Astrocyte (in vitro differentiated cells and primary cell): ENCODE measurements around the gene THOC6. TPM values are rescaled to one million over a fixed set of nuclear protein-coding genes. Genes with fewer than 3 reads are reported as not detected.

ENCODE experiments used
- DNase-seq: peaks from one replicate; pipeline ENCODE4 v3.0.0-alpha.2; 2010; ENCODE audit warnings: low read depth
- FAIRE-seq: peaks from 2 replicates; lab custom pipeline; 2011; peaks lifted over from hg19 to GRCh38; lab: Jason Lieb, UNC
- H2AFZ ChIP-seq: 2 replicates; pipeline ENCODE4 v1.6.0; 2012; ENCODE audit warnings: low read depth, low read length, inconsistent platforms
- H3K27ac ChIP-seq: 2 replicates; pipeline ENCODE4 v1.5.1; 2011; ENCODE audit warnings: low read depth, low read length, inconsistent platforms
- H3K27me3 ChIP-seq: 2 replicates; pipeline ENCODE4 v1.6.0; 2011; ENCODE audit warnings: low read length, inconsistent platforms; ENCODE audit not compliant: insufficient read depth
- H3K36me3 ChIP-seq: 2 replicates; pipeline ENCODE4 v1.5.1; 2011; ENCODE audit warnings: low read length, inconsistent platforms; ENCODE audit not compliant: insufficient read depth
- H3K4me1 ChIP-seq: 2 replicates; pipeline ENCODE4 v1.5.1; 2011; ENCODE audit warnings: low read length, inconsistent platforms; ENCODE audit not compliant: insufficient read depth
- H3K4me2 ChIP-seq: 2 replicates; pipeline ENCODE4 v1.6.0; 2012; ENCODE audit warnings: low read length, inconsistent platforms
- H3K4me3 ChIP-seq: 2 replicates; pipeline ENCODE4 v1.5.1; 2011; ENCODE audit warnings: low read depth, mild to moderate bottlenecking, low read length, inconsistent platforms; ENCODE audit not compliant: insufficient read depth
- H3K79me2 ChIP-seq: 2 replicates; pipeline ENCODE4 v1.6.0; 2012; ENCODE audit warnings: mild to moderate bottlenecking, low read length, inconsistent platforms; ENCODE audit not compliant: insufficient read depth
- H3K9ac ChIP-seq: 2 replicates; pipeline ENCODE4 v1.6.0; 2012; ENCODE audit warnings: mild to moderate bottlenecking, low read length, inconsistent platforms
- H3K9me3 ChIP-seq: 2 replicates; pipeline ENCODE4 v1.5.1; 2012; ENCODE audit warnings: low read depth, mild to moderate bottlenecking, low read length, inconsistent platforms; ENCODE audit not compliant: insufficient read depth
- H4K20me1 ChIP-seq: 2 replicates; pipeline ENCODE4 v1.6.0; 2012; ENCODE audit warnings: low read length, inconsistent platforms; ENCODE audit not compliant: insufficient read depth
- H3K27ac Mint-ChIP-seq: one replicate; pipeline ENCODE4 v1.8.0; 2021; ENCODE audit warnings: mild to moderate bottlenecking, mixed read lengths; ENCODE audit not compliant: unreplicated experiment
- H3K27me3 Mint-ChIP-seq: one replicate; pipeline ENCODE4 v1.8.0; 2021; ENCODE audit warnings: low read depth, mixed read lengths; ENCODE audit not compliant: unreplicated experiment
- H3K36me3 Mint-ChIP-seq: one replicate; pipeline ENCODE4 v1.8.0; 2021; ENCODE audit warnings: low read depth, mixed read lengths; ENCODE audit not compliant: unreplicated experiment
- H3K4me1 Mint-ChIP-seq: one replicate; pipeline ENCODE4 v1.8.0; 2021; ENCODE audit warnings: low read depth, mixed read lengths; ENCODE audit not compliant: unreplicated experiment
- H3K4me3 Mint-ChIP-seq: one replicate; pipeline ENCODE4 v1.8.0; 2021; ENCODE audit warnings: mild to moderate bottlenecking, moderate library complexity, mixed read lengths; ENCODE audit not compliant: unreplicated experiment
- H3K9me3 Mint-ChIP-seq: one replicate; pipeline ENCODE4 v1.8.0; 2021; ENCODE audit warnings: mild to moderate bottlenecking, mixed read lengths; ENCODE audit not compliant: unreplicated experiment
- CTCF ChIP-seq: IDR thresholded peaks from 2 replicates; pipeline ENCODE4 v1.5.1; 2011; ENCODE audit warnings: low read depth, mild to moderate bottlenecking, inconsistent platforms, low read length, moderate library complexity; ENCODE audit not compliant: insufficient read depth
- EZH2 ChIP-seq: IDR thresholded peaks from 2 replicates; pipeline ENCODE4 v1.6.1; 2012; ENCODE audit warnings: mild to moderate bottlenecking, low read length, inconsistent platforms; ENCODE audit not compliant: insufficient read depth
- total RNA-seq: library from RNA; stranded (reverse); gene quantifications from 2 replicates; pipeline ENCODE4 v1.2.1, GENCODE V29; 2021

Gene THOC6
- total RNA-seq, 1 donor from 2014 or later = 22.3 TPM

- Mint-ChIP-seq H3K4me3 (no peak overlapping the region), H3K27ac (peak overlapping the region; percentile 53), H3K4me1 (no peaks in the 10 kb centered on the region), H3K36me3 (no peaks in the 10 kb centered on the region), H3K27me3 (peaks cover 10% of the 10 kb centered on the region), H3K9me3 (no peaks in the 10 kb centered on the region)
- H3K36me3 ChIP-seq = no peaks in the 10 kb centered on the region
- no peaks in the 10 kb centered on the region for H4K20me1 ChIP-seq
- H2AFZ ChIP-seq = no peak overlapping the region
- no peaks in the 10 kb centered on the region for H3K4me1 ChIP-seq
- H3K27me3 ChIP-seq = peaks cover 14% of the 10 kb centered on the region
- no peak overlapping the region for H3K9ac ChIP-seq
- H3K4me3 ChIP-seq = no peak overlapping the region
- H3K79me2 ChIP-seq = no peaks in the 10 kb centered on the region
- no peak for TF ChIP-seq CTCF
- TF ChIP-seq EZH2 = no peak
- no peak overlapping the region for H3K27ac ChIP-seq
- no peaks in the 10 kb centered on the region for H3K9me3 ChIP-seq
- no peak for FAIRE-seq
- no peak overlapping the region for H3K4me2 ChIP-seq
- DNase-seq = no peak
Observed at GRCh38 chr16:3001316-3001715, 22.5 kb upstream of the THOC6 start.

- Histone ChIP-seq H4K20me1 (no peaks in the 10 kb centered on the region), H3K27me3 (peaks cover 31% of the 10 kb centered on the region), H3K79me2 (no peaks in the 10 kb centered on the region), H3K27ac (no peak overlapping the region), H3K36me3 (no peaks in the 10 kb centered on the region), H3K4me2 (peak overlapping the region; percentile 58), H3K4me1 (peaks cover 6% of the 10 kb centered on the region), H3K9ac (no peak overlapping the region), H3K9me3 (no peaks in the 10 kb centered on the region), H3K4me3 (no peak overlapping the region), H2AFZ (no peak overlapping the region)
- Mint-ChIP-seq H3K4me1 (peaks cover 13% of the 10 kb centered on the region), H3K4me3 (no peak overlapping the region), H3K36me3 (no peaks in the 10 kb centered on the region), H3K27me3 (peaks cover 12% of the 10 kb centered on the region), H3K27ac (no peak overlapping the region), H3K9me3 (no peaks in the 10 kb centered on the region)
- no peak for FAIRE-seq
- peak; percentile 93 for DNase-seq
- TF ChIP-seq EZH2 (no peak), CTCF (no peak)
Observed at GRCh38 chr16:3003582-3004270, 20.1 kb upstream of the THOC6 start.

- peaks cover 8% of the 10 kb centered on the region for H3K27me3 Mint-ChIP-seq
- H3K36me3 ChIP-seq = no peaks in the 10 kb centered on the region
- FAIRE-seq (no peak), DNase-seq (no peak)
- no peak overlapping the region for H3K4me3 ChIP-seq
- peaks cover 6% of the 10 kb centered on the region for H3K4me1 ChIP-seq
- no peaks in the 10 kb centered on the region for H4K20me1 ChIP-seq
- TF ChIP-seq EZH2 (no peak), CTCF (no peak)
- H3K9ac ChIP-seq = no peak overlapping the region
- H3K9me3 ChIP-seq = no peaks in the 10 kb centered on the region
- H3K27ac ChIP-seq = no peak overlapping the region
- peaks cover 33% of the 10 kb centered on the region for H3K27me3 ChIP-seq
- H3K27ac Mint-ChIP-seq = no peak overlapping the region
- H3K4me3 Mint-ChIP-seq = no peak overlapping the region
- peaks cover 14% of the 10 kb centered on the region for H3K4me1 Mint-ChIP-seq
- no peak overlapping the region for H2AFZ ChIP-seq
- no peaks in the 10 kb centered on the region for H3K9me3 Mint-ChIP-seq
- H3K4me2 ChIP-seq = peak overlapping the region; percentile 58
- H3K36me3 Mint-ChIP-seq = no peaks in the 10 kb centered on the region
- no peaks in the 10 kb centered on the region for H3K79me2 ChIP-seq
Observed at GRCh38 chr16:3004319-3004718, 19.5 kb upstream of the THOC6 start.
